Activated CD4-positive, alpha-beta T cell treated with anti-CD3 and anti-CD28 coated beads, Interleukin-2, amount 50 U/mL, for 1 hour (primary cell): ENCODE results near the gene ARID1B.

ENCODE experiments used
- DNase-seq: peaks from one replicate; pipeline ENCODE4 v3.0.0-alpha.2; 2020

ARID1B gene

DNA sequence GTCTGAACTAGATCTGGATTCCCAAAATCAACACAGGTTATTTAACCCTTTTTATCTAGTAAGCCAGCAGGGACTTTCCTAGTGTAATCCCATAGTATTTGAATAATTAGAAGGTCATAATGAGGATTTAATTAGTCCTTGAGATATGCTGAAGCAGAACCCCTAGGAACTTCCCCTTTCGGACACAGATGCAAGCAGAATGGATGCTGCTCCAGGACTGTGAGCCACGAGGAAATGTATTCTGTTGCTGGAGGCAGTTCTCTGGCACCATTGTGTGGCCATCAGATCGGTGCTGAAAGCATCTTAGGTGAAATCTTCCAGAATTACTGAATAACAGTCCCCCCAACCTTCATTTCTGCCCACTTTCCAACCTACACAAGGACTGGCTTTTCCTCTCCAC lies 339.2 kb downstream of the ARID1B start:
- DNase-seq, result no peak

DNA sequence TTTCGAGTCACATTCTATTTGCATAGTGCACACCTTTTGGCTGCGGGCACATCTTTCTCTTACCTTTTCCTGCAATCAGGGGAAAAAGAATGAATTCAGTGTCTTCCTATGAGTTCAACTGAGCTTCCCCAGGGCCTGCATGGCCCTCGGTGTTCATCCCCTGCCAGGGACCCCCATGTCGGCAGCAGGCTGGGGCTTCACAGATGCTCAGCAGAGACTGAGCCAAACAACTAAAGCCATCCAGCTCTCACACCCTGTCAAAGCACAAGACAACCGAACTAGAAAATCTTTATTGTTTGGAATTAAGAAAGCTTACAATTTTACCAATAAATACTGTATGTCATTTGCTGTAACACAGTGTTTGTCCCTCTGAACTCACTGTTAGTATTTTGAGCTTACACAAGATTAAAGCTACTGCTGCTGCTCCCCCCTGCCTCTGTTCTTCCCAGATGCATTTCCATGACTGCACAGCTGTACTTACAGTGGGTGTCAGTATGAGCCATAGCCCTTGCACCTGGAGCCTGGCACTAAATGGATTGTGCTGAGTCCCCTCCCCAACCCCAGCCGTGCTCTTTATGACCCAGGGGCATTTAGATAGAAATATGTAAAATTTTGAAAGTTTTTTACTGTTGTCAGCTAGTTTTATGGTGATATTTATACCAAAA lies 340.4 kb downstream of the ARID1B start:
- DNase-seq, result no peak

DNA sequence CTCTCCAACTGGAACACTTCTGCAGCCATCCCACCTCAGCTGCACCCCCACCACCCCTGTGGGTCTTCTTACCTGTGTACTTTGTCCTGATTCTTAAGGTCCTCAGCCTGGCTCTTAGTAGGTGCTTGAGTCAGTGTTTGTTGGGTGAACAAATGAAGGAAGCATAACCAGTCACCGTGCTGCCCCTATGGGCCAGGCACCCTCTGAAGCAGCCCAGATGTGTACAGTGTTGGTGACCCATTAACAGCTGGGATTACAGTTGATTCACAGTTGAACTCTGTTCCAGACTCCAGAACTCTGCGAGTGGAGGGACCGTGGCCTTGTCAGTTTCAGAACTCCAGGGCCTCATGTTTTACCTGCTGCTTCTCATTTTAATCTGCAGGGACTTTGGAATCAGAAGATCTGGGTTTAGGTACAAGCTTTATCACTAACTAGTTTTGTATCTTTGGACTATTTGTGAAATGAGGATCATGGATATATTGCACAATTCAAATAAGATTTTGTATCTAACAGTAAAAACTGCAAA lies 342.4 kb downstream of the ARID1B start:
- no peak for DNase-seq

DNA sequence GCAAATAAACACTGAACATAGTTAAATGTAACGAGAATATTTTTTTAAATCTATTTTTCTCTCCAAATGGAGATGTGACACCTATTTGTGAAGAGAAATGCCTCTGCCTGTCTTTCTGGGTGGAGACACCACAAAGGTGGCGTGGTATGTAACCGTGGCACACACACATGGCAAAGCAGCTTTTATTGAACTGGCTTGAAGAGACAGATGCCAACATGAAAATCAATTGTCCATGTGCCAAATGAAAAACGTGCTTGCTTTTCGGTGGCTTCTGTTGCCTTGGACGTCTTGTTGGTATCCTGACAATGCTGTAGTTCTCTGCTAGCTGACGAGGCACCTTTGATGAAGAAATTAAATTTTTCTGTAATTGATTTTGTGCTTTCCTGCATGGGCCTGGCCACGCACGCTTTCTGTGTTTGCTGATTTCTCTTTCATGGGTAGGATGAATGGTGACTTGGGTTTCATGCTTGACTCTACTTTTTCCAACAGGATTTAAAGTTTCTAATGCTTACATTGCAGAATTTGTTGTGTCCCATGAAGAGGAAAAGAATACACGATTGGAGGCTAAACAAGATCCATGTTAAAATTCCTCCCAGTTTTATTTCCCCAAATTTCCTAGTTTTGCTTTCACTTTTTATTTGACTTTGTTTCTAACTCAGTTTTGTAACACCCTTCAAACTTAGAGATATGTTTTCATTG lies 343.5 kb downstream of the ARID1B start:
- no peak for DNase-seq

DNA sequence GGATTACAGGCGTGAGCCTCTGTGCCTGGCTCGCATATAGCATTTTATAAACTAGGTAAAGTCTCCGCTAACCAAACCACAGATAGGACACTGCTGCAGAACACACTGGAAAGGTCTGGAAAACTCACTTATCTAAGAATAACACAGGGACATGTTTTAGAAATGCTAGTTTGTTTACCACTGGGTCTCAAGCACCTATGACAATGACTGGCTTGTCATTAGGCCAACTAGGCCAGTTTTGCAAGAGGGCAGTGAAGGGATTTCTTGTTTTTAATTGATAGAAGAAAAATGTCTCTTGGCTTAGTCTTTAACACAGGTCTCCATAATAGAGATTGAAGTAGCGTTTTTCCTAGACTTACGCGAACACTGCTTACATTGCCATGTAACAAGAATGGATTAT lies 344.7 kb downstream of the ARID1B start:
- no peak for DNase-seq

DNA sequence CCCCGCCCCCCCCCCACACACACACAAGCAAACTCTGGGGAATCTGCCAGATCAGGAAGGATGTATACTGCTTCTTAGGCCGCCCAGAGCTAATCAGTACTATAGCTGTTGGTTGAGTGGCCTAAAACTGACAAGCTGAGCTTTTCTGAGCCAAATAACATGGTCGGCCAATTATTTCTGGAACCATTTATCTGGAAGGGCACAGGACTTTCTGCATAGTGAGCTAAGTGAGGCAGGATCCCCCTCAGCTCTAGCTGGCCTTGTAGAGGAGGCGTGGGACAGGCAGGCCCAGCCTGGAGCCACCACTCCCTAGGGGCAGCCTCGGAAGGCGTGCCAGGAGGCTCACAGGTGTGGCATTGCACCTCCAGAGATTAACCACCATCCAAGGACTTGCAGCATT lies 346.1 kb downstream of the ARID1B start:
- no peak for DNase-seq

DNA sequence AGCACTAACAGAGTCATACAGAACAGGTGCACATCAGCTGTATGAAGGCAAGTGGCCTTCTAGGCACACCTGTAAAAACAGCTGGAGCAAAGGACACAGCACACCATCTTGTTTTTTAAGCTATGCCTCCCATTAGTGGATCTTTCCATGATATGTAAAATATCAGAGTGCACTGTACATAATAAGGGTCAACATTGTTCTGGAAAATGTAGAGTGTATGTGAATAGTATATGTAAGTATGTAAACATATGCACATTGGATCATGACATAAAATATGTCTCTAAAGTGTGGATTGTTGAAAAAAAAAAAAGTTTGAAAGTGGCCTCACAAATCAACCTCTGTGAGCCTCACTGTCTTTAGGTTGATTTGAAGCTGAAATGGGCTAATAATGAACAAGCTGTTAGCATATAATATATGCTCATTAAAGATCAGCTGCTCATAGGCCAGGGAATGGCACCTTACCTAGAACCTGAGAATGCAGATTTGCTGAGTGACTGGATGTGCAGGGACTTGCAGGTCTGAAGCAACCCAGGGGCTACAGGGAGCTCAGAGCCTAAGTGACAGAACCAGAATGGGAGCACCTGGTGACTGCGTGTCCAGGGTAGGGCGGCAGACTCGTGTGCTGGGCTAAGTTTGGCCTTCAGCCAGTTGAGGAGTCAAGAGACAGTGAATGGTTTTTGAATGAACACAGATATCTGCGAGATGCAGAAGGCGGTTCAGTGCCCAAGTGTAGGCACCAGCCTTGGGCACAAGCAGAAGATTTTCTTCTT lies 347.5 kb downstream of the ARID1B start:
- no peak for DNase-seq

DNA sequence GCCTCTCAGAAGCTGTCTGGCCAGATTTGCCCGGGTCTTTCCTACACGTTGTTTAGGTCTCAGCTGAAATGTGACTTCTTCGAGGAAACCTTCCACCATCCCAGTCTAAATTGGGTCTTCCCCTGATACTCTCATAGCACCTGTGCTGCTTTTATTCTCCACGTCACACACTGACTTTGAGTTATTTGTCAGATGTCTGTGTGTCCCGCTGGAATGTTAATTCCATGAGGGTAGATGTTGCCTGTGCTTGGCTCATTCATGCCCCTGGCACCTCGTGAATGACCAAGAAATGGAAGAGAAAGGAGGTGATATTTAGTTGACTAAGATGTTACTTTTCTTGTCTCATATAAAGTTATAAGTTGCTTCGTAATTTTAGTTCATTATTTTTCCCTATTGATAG lies 348.4 kb downstream of the ARID1B start:
- no peak for DNase-seq

DNA sequence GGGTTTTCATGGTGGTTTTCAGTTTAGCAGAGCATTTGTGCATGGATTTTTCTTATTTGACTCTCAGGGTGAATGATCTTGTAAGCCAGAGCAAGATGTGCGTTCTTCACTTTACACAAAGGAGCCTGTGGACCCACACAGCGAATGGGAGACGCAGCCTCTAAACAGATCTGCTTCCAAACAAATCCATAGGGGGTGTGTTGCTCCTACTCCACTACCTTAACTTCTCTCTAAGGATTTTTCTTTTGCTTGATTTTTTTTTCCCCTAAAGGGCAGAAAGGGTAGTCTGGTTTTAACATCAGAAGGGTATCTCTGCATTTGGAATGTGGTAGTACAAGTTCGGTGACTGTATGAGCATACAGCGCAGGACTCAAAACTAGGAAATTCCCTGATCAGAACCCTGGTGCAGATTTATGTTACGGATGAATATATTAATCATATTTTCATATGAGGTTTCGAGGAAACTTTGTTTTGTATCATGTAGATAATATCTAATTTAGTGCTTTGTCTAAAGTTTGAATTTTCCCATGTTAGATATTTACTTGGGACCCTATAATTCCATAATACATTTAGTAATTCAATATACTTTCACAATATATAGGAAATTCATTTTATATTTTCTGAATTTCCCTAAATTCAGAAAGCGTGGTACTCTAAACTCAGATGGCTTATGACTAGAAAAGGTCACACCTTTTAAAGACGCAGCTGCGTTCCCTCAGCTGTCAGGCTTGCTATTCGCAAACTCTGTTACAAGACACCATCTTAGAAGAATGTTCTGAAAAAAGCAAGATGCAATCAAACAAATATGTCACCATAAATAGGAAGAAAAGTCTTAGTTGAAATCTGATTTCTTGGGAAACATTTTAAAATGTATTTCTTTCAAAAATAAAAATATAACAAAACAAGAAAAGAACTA lies 349.3 kb downstream of the ARID1B start:
- DNase-seq, result no peak

DNA sequence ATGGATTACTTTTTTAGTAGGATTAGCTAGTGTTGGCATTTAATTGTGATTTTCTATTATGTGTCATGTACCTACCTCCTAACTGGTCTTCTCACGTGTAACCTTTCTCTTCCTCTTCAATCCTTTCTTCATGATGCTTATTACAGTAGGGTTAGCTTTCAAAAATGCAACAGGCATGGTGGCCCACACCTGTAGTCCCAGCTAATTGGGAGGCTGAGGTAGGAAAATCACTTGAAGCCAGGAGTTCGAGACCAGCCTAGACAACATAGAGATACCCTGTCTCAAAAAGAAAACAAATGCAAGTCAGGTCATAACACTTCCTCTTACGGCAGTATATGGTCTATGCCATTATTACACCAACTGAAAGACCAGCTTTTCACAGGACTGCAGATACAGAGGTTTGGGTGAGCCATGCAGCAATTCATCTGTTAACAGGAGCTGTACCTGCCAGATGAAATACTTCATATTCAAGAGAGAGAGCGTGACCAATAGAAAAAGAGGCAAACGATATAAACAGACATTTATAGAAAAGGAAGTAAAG lies 351.1 kb downstream of the ARID1B start:
- DNase-seq, result no peak

DNA sequence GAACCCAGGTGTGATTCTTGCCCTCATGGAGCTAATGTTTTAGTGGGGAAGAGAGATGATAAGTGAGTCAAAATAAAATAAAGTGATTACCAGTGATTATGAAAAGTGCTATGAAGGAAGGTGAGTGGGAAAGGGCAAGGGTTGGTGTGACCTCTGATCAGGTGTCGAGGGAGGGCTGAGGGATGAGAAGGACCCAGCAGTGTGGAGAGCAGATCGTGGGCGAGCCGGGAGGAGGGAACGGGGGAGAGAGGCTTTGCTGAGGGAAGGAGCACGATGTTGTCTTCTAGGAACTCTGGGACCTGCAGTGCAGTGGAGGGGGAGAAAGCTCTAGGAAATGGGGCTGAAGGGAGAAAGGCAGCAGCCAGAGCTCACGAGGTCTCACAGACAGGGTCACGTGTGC lies 354.1 kb downstream of the ARID1B start:
- DNase-seq, result no peak

DNA sequence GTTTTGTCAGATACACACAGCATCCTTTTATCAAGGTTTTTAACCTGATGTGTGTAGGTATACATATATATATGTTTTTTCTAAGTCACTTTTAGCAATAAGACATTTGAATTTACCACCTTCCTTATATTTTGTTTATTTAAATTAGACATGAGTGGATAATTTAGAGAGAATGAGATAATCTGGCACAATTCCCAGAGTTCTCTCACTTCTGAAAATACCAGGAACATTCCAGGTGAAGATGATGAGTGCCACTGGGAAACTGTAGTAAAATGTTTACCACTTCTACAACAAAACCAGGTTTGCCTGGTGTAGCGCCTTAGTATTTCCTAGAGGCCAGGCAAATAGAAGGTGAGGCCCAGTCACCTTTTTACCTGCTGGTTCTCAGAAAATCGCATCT lies 356.7 kb downstream of the ARID1B start:
- no peak for DNase-seq

DNA sequence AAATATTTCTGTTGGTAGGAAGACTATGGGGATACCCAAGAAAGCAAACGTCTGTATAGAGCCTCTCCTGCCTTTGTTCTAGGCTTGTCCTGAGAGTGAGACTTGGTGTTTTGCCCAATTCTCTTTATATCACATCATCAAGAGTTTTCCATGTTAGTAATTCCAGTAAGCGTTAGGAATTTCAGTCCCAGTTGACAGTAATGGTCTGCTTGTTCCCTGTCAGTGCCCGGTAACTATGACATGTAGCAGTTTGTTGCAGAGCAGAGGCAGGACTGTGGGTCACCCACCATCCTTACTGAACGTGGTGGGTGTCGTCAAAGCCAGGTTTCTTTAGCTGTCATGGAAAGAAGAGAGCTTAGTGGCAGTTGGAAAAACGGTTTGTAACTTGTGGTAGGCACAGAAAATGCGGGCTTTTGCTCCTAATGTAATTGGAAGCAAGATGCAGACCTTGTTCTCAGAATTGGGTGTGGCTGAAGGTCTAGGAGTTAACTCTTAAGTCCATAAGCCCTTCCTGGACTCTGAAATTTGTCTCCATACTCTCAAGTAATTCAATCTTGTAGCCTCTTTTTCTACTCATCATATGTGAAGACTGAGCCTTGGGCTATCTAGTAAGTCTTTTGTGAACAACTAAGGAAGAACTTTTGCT lies 357.3 kb downstream of the ARID1B start:
- no peak for DNase-seq

DNA sequence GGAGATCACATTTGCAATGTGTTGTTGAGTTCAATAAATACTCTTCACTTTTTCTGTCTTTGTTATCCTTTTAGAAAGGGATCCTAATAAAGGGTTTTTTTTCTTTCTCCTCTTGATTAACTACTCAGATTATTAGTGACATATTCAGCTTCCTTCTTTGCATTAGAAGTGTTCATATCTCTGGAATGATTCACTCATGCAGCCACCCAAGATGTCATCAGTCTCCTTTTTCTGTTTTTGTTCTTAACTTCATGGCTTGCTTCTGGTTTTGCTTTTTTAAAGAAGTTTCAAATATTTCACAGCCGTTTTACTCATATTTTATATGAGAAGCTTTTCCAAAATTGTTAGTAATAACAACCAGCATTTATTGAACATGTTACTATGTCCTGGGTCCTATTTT lies 358.5 kb downstream of the ARID1B start:
- DNase-seq, result no peak

DNA sequence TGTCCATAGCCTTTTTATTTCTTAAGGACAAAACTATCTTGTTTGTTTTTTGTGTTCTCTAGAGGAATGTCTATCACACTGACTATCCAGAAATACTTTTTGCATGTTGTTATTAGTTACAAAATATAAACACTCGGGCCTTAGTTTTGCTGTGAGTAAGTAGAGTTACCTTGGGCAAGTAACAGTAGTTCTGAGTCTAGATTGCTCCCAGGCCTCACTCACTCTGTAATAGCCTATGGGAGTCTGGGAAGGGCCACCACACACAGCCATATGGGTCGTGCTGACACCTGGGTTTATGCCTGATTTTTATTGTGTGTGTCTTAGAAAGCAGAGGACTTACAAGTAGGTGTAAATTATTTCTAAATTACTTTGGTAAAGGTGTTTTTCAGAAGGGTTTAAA lies 360.3 kb downstream of the ARID1B start:
- no peak for DNase-seq

DNA sequence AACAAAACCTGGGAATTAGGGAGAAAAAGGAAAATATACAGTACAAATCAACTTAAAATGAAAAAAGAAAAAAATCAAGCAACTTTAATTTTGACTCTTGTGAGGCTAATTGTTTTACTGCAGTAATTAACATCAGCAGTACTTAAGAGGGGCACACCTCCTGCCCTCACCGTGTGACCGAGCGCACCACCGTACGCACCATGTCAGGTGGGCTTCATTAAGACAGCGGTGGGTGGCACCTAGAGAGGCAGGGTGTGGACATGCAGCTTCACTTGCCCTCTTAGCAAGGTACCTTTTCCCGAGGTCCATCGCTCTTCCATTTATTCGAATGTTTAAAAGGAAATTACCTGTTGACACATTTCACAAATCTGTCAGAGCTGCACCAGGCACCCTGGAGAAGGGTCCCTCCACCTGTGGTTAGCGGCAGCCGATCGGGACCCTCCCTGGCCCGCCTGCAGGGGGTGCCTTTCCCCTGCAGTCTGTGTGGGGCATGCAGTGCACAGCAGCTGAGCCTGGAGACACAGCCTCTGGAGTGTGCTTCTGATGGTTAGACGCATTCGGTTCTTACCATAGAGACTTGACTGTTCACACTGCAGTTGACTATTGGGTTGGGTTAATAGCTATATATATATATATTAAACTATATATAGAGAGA lies 362.0 kb downstream of the ARID1B start:
- DNase-seq, result no peak

DNA sequence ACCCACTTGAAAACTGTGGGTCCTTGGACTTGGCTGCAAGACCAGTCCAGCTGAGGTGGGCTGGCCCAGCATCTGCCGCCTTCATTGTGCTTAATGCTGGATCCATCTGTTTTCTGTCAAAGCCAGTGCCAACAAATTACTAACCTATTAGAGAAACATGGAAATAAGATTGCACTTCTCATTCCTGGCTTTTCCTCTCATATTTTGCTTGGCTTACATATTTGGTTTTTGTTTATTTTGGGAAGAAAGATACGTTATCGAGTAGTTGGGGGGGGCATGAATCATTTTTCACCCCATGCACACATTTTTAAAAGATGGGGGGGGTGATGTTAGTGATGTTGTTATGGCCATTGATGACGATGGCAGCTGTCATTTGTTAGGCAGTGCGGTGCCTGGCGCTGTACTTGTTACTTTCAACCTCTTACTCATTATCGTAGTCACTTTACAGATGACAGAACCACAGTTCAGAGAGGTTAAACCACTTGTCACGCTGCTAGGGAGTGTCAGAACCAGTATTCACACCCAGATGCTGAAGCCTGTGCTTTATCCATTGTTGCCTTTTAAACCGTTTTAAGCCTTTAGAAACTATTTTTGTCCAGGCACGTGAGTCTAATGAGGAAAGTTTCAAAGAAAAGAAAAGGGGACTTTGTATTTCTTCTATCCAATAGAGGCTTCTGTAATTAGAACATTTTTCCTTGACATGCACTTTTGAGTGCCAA lies 366.2 kb downstream of the ARID1B start:
- DNase-seq, result no peak

DNA sequence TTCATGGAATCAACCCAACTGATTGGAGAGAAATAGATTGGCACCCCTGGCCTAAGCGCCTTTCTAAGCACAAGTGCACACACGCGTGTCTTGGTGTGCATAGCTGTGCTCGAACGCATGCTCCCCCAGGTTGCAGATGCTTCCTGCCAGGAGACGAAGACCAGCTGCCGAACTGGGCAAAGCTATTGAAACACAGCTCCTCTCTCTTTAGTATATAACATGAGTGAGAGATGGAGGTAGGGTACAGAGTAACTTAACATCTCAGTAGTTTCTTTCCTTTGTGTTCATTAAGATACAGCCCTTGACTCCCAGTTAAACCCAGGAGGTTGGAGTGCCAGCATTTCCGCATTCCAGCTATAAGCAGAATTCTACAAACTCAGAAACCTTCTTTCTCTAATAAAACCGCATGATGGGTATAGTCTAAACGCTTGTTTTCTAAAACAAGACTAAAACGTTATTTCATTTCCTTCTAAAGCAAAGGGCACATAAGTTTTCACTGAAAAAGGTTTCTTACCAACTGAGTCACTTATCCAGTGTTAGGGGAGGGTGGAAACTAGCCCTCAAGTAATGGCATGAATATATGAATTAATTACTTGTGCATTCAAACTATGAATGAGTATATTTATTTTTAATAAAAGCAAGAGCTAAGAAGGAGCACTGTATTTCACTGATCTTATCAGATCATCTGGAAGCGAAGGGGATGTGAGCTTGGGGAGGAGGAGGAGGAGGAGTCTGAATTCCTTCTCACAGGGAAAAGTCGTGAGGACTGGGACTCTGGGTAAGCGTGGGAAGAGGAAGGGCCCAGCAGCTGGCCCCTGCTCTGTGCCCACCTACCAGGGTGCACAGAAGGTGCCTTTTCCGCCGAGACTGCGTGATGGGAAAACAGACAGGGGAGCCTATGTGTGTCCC lies 367.0 kb downstream of the ARID1B start:
- DNase-seq, result no peak

DNA sequence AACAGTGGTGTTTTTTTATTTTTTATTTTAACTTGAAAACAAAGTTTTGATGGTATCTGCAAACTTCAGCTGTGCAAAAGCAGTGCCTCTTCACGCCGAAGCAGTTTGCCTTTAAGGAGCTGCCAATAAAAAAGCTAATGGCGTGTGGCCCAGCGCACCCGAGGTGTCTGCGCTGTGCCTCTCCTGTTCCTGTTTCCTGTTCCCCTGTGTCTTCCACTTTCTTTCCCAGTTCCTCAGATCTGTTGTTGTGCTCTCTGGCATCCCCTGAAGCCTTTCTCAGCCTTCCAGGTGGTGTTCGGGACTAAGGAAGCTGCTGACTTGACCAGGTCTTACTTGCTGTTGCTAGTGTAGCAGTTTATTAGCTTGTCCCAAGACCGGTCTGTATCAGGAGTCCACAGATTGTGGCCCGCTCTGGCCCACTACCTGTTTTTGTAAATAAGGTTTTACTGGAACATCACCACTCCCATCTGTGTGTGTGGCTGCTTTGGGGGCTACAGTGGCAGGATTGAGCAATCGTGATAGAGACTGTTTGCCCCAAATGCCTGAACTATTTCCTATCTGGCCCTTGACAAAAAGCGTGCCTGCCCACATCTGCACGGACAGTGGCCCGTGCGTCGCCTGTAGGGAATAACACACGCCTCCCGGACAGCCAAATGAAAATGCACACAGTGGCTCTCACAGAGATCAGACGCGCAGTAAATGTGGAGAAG lies 367.8 kb downstream of the ARID1B start:
- DNase-seq, result no peak
